Pancreas (tissue), 10 donors: ENCODE results near the gene TSHZ3. TPM values are rescaled to one million over a fixed set of nuclear protein-coding genes. Genes with fewer than 3 reads are reported as not detected.

Experiments
- ATAC-seq, 4 donors: fragments of 200-7000 bp; cut with Tn5 transposase; one replicate each; pipeline versions ENCODE4 v1.8.0 to v1.9.1; 2020; ENCODE audit warnings: mild to moderate bottlenecking in 4 of 4, moderate library complexity in 4 of 4
- DNase-seq, 6 donors: peaks; one replicate each; pipeline ENCODE4 v3.0.0-alpha.2; 2020
- FAIRE-seq: peaks from 2 replicates; lab custom pipeline; 2012; peaks lifted over from hg19 to GRCh38; lab: Jason Lieb, UNC
- H3K27ac ChIP-seq, 4 donors: fragments of 200-600 bp; sonication (generic); 1 replicate in 3 of 4; 2 replicates in 1 of 4; pipeline versions ENCODE4 v1.5.0 to v1.8.0; 2020
- H3K27me3 ChIP-seq, 4 donors: fragments of 200-600 bp; one replicate each; pipeline ENCODE4 v1.8.0; 2021
- H3K36me3 ChIP-seq, 3 donors: fragments of 200-600 bp; sonication (generic) in 1 of 3; one replicate each; pipeline versions ENCODE4 v1.5.0 to v1.8.0; 2020 to 2021
- H3K4me1 ChIP-seq, 3 donors: fragments of 200-600 bp; one replicate each; pipeline ENCODE4 v1.8.0; 2021
- H3K4me3 ChIP-seq, 4 donors: fragments of 200-600 bp; sonication (generic) in 2 of 4; one replicate each; pipeline versions ENCODE4 v1.5.0 to v1.8.0; 2020 to 2021
- H3K9me3 ChIP-seq, 4 donors: fragments of 200-600 bp; one replicate each; pipeline ENCODE4 v1.8.0; 2021
- WGBS, 2 donors: extraction: QIAGEN DNeasy Blood & Tissue Kit; methylation state at CpG; one replicate each; pipeline ENCODE4 v1.1.7; 2013; 5-methylcytosine and 5-hydroxymethylcytosine counted together
- intact Hi-C, 3 donors: fragments of 100-400 bp; cut with DNase I; formaldehyde crosslinking; loops; one replicate each; pipeline versions ENCODE4 v1.11.1 to v1.14.2; 2022
- polyA plus RNA-seq, 2 donors: library from polyadenylated mRNA; stranded (reverse); fragments of 200-250 nt; gene quantifications; one replicate each; pipeline ENCODE4 v1.2.3, GENCODE V29; 2013
- total RNA-seq, 6 donors: library from RNA; stranded (reverse); fragmentation: NEBNext Ultra II Directional in 4 of 6; extraction: Animal tissue kit (Norgen Biotek cat#: 25700) in 4 of 6; gene quantifications; one replicate each; pipeline versions ENCODE4 v1.2.1 to v1.2.4, GENCODE V29; 2021 to 2023
- TF ChIP-seq, protein P1 (sequence below), 4 donors: fragments of 200-600 bp; sonication (generic) in 3 of 4; IDR thresholded peaks; one replicate each; pipeline versions ENCODE4 v1.5.0 to v1.8.0; 2021; ENCODE audit warnings: antibody characterized with exemption in 4 of 4
- donor health status: healthy with polysubstance abuse.
- donor health status: DM: no; HTN: no; CAD: no; lungs with moderate emphysema.
- donor health status: DM: no; HTN: no; CAD: no.
- donor health status: control.
- donor health status: control.
- donor health status: Bipolar disorder and iron deficiency.
- donor health status: DM: yes; HTN: yes; CAD: no.
- donor health status: DM: no; HTN: no; CAD: no.
- donor health status: DM: no; HTN: no; CAD: no.
- donor health status: DM: yes; HTN: yes; CAD: no.

The TSHZ3 gene
- total and polyA plus RNA-seq, 8 donors: 0.87 to 3.2 (median 1.5) TPM

- Histone ChIP-seq H3K36me3 (no peaks in the 10 kb centered on the region), H3K27me3 (no peaks in the 10 kb centered on the region), H3K27ac (no peak overlapping the region), H3K4me1 (no peaks in the 10 kb centered on the region), H3K9me3 (no peaks in the 10 kb centered on the region), H3K4me3 (no peak overlapping the region)
- intact Hi-C loops: no loop called here
- no peak for FAIRE-seq
- TF ChIP-seq, protein P1, sequence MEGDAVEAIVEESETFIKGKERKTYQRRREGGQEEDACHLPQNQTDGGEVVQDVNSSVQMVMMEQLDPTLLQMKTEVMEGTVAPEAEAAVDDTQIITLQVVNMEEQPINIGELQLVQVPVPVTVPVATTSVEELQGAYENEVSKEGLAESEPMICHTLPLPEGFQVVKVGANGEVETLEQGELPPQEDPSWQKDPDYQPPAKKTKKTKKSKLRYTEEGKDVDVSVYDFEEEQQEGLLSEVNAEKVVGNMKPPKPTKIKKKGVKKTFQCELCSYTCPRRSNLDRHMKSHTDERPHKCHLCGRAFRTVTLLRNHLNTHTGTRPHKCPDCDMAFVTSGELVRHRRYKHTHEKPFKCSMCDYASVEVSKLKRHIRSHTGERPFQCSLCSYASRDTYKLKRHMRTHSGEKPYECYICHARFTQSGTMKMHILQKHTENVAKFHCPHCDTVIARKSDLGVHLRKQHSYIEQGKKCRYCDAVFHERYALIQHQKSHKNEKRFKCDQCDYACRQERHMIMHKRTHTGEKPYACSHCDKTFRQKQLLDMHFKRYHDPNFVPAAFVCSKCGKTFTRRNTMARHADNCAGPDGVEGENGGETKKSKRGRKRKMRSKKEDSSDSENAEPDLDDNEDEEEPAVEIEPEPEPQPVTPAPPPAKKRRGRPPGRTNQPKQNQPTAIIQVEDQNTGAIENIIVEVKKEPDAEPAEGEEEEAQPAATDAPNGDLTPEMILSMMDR (IDR thresholded peaks at IDR 0.05): no peak
- DNase-seq: no peak
- no peak for ATAC-seq
- 44 to 51% methylated on average over 9 of the region's 9 CpGs for WGBS, 2 donors
Observed at GRCh38 chr19:31264041-31264778, 85.0 kb downstream of the TSHZ3 start.

- no peaks in the 10 kb centered on the region for H3K36me3 ChIP-seq
- DNase-seq (no peak), ATAC-seq (no peak), FAIRE-seq (no peak)
- H3K4me1 ChIP-seq: no peaks in the 10 kb centered on the region
- intact Hi-C loops: no loop called here
- 69 to 78% methylated on average over 9 of the region's 9 CpGs for WGBS, 2 donors
- TF ChIP-seq, protein P1 (IDR thresholded peaks at IDR 0.05): no peak
- H3K4me3 ChIP-seq: no peak overlapping the region
- no peaks in the 10 kb centered on the region for H3K9me3 ChIP-seq
- no peaks in the 10 kb centered on the region for H3K27me3 ChIP-seq
- H3K27ac ChIP-seq: no peak overlapping the region
Observed at GRCh38 chr19:31263328-31263727, 85.9 kb downstream of the TSHZ3 start.

DNA sequence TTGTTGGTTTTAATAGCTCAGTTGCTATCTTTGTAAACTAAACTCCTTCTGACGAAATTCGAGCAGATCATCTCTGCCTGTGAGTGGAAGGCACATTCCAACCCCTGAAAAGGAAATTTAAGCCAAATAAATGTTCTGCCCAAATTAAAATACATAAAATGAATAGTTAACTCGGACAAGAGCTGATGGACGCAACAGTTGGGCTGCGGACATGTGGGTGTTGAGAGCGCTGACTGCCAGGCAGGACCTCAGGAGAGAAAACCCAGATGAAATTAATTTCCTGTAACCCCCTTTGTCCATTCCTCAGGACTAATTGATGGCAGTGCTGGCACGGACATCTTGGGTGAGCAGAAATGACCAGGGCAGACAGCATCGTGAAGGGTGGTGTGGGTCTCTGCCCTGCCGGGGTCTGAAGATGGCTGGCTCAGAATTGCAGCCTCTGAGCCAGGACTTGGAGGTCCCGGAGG, 86.5 kb downstream of the TSHZ3 start:
- Histone ChIP-seq H3K27me3 (no peaks in the 10 kb centered on the region), H3K4me3 (no peak overlapping the region), H3K27ac (no peak overlapping the region), H3K36me3 (no peaks in the 10 kb centered on the region), H3K4me1 (no peaks in the 10 kb centered on the region), H3K9me3 (no peaks in the 10 kb centered on the region)
- ATAC-seq (no peak), DNase-seq (no peak), FAIRE-seq (no peak)
- WGBS, 2 donors: 59 to 68% methylated on average over 10 of the region's 10 CpGs
- intact Hi-C loops: no loop called here
- TF ChIP-seq, protein P1 (IDR thresholded peaks at IDR 0.05): no peak

GRCh38 chr19:31261603-31262212, 87.5 kb downstream of the TSHZ3 start:
- intact Hi-C loops: no loop called here

More at GRCh38 chr19:31261603-31262212, 87.5 kb downstream of the TSHZ3 start:
- no peaks in the 10 kb centered on the region for H3K36me3 ChIP-seq
- H3K27ac ChIP-seq: no peak overlapping the region
- no peaks in the 10 kb centered on the region for H3K9me3 ChIP-seq
- H3K27me3 ChIP-seq: no peaks in the 10 kb centered on the region
- FAIRE-seq (no peak), DNase-seq (no peak), ATAC-seq (no peak)
- no peaks in the 10 kb centered on the region for H3K4me1 ChIP-seq
- no peak overlapping the region for H3K4me3 ChIP-seq
- WGBS, 2 donors: 52 to 60% methylated on average over 11 of the region's 11 CpGs
- TF ChIP-seq, protein P1 (IDR thresholded peaks at IDR 0.05): no peak
